ENCODE data around the gene FAM171A1. TPM values are rescaled to one million over a fixed set of nuclear protein-coding genes. Genes with fewer than 3 reads are reported as not detected.
A peak's percentile ranks its signal among the peaks of the same experiment; 100 is the strongest.

Gene FAM171A1
- total RNA-seq, 1 experiment from 2014 or later, result 46.5 TPM

- Histone ChIP-seq H3K27ac (ENCODE audit: low read depth, low read length, poor library complexity, severe bottlenecking) (no peak overlapping the region), H3K4me3 (ENCODE audit: low read depth, low read length, poor library complexity, severe bottlenecking) (no peak overlapping the region), H3K4me1 (ENCODE audit: insufficient read depth, low read length, poor library complexity, severe bottlenecking) (no peaks in the 10 kb centered on the region), H3K9me3 (ENCODE audit: low read depth, low read length, poor library complexity, severe bottlenecking) (no peaks in the 10 kb centered on the region), H3K27me3 (replicated peaks; ENCODE audit: insufficient read depth, low read depth, low read length, poor library complexity) (no peaks in the 10 kb centered on the region), H3K36me3 (ENCODE audit: insufficient read depth, low read length, poor library complexity, severe bottlenecking) (no peaks in the 10 kb centered on the region)
- no peak for DNase-seq (ENCODE audit: low spot score)
- ChIA-PET POLR2A (ENCODE audit: low non-redundant PET) (no interaction called here), CTCF (interaction anchor here (1.0 kb wide), 1 partner anchor 105 kb away, joined by 3 read pairs; no protein-coding TSS in a partner anchor)
- no TSS peak for BruUV-seq (replicated peaks)
- intact Hi-C loops (cut with micrococcal nuclease; ENCODE audit: unreplicated experiment), result loop anchor here (5.0 kb wide), 1 partner anchor 109 kb away; the partner anchor contains the start of gene FAM171A1
- TF ChIP-seq CTCF (conservative IDR thresholded peaks at IDR 0.05; ENCODE audit: low read depth, low read length) (no peak), EZH2 (IDR thresholded peaks at IDR 0.05; ENCODE audit: borderline replicate concordance, low read depth, low read length, poor library complexity, severe bottlenecking) (no peak)
Measured at GRCh38 chr10:15263657-15264323, 107.3 kb downstream of the FAM171A1 start.

- H3K4me3 ChIP-seq (ENCODE audit: low read depth, low read length, poor library complexity, severe bottlenecking), result no peak overlapping the region
- no peaks in the 10 kb centered on the region for H3K4me1 ChIP-seq (ENCODE audit: insufficient read depth, low read length, poor library complexity, severe bottlenecking)
- H3K9me3 ChIP-seq (ENCODE audit: low read depth, low read length, poor library complexity, severe bottlenecking), result no peaks in the 10 kb centered on the region
- H3K36me3 ChIP-seq (ENCODE audit: insufficient read depth, low read length, poor library complexity, severe bottlenecking), result no peaks in the 10 kb centered on the region
- no peak overlapping the region for H3K27ac ChIP-seq (ENCODE audit: low read depth, low read length, poor library complexity, severe bottlenecking)
- peak; percentile 28 for DNase-seq (ENCODE audit: low spot score)
- ChIA-PET POLR2A (ENCODE audit: low non-redundant PET) (no interaction called here), CTCF (no interaction called here)
- TF ChIP-seq CTCF (conservative IDR thresholded peaks at IDR 0.05; ENCODE audit: low read depth, low read length) (peak; percentile 39; the same call in 1 of the 2 replicates), EZH2 (IDR thresholded peaks at IDR 0.05; ENCODE audit: borderline replicate concordance, low read depth, low read length, poor library complexity, severe bottlenecking) (no peak)
- H3K27me3 ChIP-seq (replicated peaks; ENCODE audit: insufficient read depth, low read depth, low read length, poor library complexity), result no peaks in the 10 kb centered on the region
- intact Hi-C loops (cut with micrococcal nuclease; ENCODE audit: unreplicated experiment), result loop anchor here (5.0 kb wide), 1 partner anchor 110 kb away; the partner anchor contains the start of gene FAM171A1
- BruUV-seq (replicated peaks), result no TSS peak
Measured at GRCh38 chr10:15262036-15262713, 108.9 kb downstream of the FAM171A1 start.

GRCh38 chr10:15259136-15259535 lies 112.0 kb downstream of the FAM171A1 start:
- ChIA-PET POLR2A (ENCODE audit: low non-redundant PET) (no interaction called here), CTCF (no interaction called here)
- no peak overlapping the region for H3K27ac ChIP-seq (ENCODE audit: low read depth, low read length, poor library complexity, severe bottlenecking)
- no TSS peak for BruUV-seq (replicated peaks)
- no peaks in the 10 kb centered on the region for H3K36me3 ChIP-seq (ENCODE audit: insufficient read depth, low read length, poor library complexity, severe bottlenecking)
- DNase-seq (ENCODE audit: low spot score), result no peak
- TF ChIP-seq CTCF (conservative IDR thresholded peaks at IDR 0.05; ENCODE audit: low read depth, low read length) (no peak), EZH2 (IDR thresholded peaks at IDR 0.05; ENCODE audit: borderline replicate concordance, low read depth, low read length, poor library complexity, severe bottlenecking) (no peak)
- H3K4me1 ChIP-seq (ENCODE audit: insufficient read depth, low read length, poor library complexity, severe bottlenecking), result no peaks in the 10 kb centered on the region
- intact Hi-C loops (cut with micrococcal nuclease; ENCODE audit: unreplicated experiment), result no loop called here
- H3K27me3 ChIP-seq (replicated peaks; ENCODE audit: insufficient read depth, low read depth, low read length, poor library complexity), result no peaks in the 10 kb centered on the region
- no peaks in the 10 kb centered on the region for H3K9me3 ChIP-seq (ENCODE audit: low read depth, low read length, poor library complexity, severe bottlenecking)
- H3K4me3 ChIP-seq (ENCODE audit: low read depth, low read length, poor library complexity, severe bottlenecking), result no peak overlapping the region
